HG03064 (cell line): ENCODE results near the gene ORM2.
A peak's percentile ranks its signal among the peaks of the same experiment; 100 is the strongest.

Experiments used
- ATAC-seq: cut with Tn5 transposase; IDR thresholded peaks from one replicate; pipeline ENCODE4 v1.9.1; 2021; ENCODE audit warnings: low read depth; ENCODE audit not compliant: unreplicated experiment

ORM2 gene

GRCh38 chr9:114367772-114368569 lies 38.3 kb downstream of the ORM2 start:
- ATAC-seq = no peak

- no peak for ATAC-seq
Observed at GRCh38 chr9:114369216-114370130, 39.8 kb downstream of the ORM2 start.

- no peak for ATAC-seq
Observed at GRCh38 chr9:114370251-114370967, 40.7 kb downstream of the ORM2 start.

- no peak for ATAC-seq
Observed at GRCh38 chr9:114370968-114371320, 41.3 kb downstream of the ORM2 start.

- no peak for ATAC-seq
Observed at GRCh38 chr9:114371343-114371944, 41.8 kb downstream of the ORM2 start.

GRCh38 chr9:114371973-114372917 lies 42.6 kb downstream of the ORM2 start:
- no peak for ATAC-seq

GRCh38 chr9:114372921-114373448 lies 43.3 kb downstream of the ORM2 start:
- peak; percentile 95 for ATAC-seq

- no peak for ATAC-seq
Observed at GRCh38 chr9:114373960-114374730, 44.5 kb downstream of the ORM2 start.

- ATAC-seq = no peak
Observed at GRCh38 chr9:114374936-114375335, 45.3 kb downstream of the ORM2 start.

GRCh38 chr9:114375386-114376175 lies 45.9 kb downstream of the ORM2 start:
- no peak for ATAC-seq

- ATAC-seq = no peak
Observed at GRCh38 chr9:114376586-114377445, 47.1 kb downstream of the ORM2 start.

- ATAC-seq = no peak
Observed at GRCh38 chr9:114378016-114378415, 48.3 kb downstream of the ORM2 start.

GRCh38 chr9:114378883-114379282 lies 49.2 kb downstream of the ORM2 start:
- no peak for ATAC-seq
